Stimulated activated CD4-positive, alpha-beta T cell treated with anti-CD3 and anti-CD28 coated beads, Interleukin-15, amount 100 ng/mL, for 48 hours (primary cell): ENCODE data around the gene CBX7.

ENCODE experiments used
- DNase-seq, 2 donors: peaks; one replicate each; pipeline ENCODE4 v3.0.0-alpha.2; 2020; ENCODE audit warnings: low read depth in 2 of 2

Gene CBX7

DNA sequence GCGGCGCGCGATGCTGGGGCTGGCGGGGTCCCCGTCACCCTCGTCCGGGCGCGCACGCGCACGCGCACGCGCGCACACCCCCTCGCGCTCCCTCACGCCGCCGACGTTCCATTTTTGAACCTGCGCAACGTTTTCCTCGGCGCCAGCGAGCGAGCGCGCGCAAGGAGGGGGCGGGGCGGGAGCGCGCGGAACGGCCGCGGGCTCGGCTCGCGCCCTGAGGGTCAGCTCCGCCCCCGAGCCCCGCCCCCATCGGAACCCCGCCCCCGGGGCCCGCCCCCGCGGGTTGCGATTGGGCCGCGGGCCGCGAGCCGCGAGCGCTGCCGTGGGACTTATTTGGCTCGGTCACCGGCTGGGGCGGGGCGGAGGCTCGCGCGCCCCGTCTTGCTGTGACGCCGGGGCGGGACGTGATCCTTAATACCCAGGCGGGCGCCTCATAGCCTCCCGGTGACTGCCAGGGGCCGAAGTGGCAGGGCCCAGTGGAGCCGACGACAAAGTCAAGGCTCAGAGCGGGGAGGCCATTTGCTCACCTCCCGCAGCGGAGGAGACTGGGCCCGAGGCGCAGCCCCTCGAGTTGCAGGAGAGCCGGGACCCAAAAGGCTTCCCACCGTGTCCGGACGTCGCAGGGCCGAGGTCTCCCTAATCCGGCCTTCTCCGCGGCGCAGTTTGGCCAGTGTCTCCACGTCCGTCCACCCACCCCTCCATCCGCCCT, at the start of gene CBX7:
CBX7 (minus strand) TSS at position 170 of the 709 bp plus-strand sequence. CDS start 236 bp downstream, outside the sequence.
- peak; percentile 72 to 95 for DNase-seq

- DNase-seq = no peak
Observed at GRCh38 chr22:39197578-39197977, 45.1 kb upstream of the CBX7 start.

DNA sequence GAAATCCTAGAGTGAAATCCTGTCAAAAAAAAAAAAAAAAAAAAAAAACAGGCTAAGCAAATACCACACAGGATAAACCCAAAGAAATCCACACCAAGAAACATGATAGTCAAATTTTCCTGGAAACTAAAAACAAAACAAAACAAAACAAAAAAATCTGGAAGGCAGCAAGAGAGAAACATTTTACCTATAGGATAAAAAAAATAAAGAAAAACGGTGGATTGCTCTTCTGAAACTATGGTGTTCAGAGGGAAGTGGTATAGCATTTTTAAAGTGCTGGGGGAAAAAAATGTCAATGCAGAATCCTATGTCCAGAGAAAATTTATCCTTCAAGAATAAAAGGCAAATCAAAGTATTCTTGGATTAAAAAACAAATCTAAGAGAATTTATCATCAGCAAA, 41.6 kb upstream of the CBX7 start:
- DNase-seq = no peak

GRCh38 chr22:39188809-39189208, 36.3 kb upstream of the CBX7 start:
- DNase-seq = no peak

GRCh38 chr22:39185601-39186012, 33.1 kb upstream of the CBX7 start:
- DNase-seq = no peak

DNA sequence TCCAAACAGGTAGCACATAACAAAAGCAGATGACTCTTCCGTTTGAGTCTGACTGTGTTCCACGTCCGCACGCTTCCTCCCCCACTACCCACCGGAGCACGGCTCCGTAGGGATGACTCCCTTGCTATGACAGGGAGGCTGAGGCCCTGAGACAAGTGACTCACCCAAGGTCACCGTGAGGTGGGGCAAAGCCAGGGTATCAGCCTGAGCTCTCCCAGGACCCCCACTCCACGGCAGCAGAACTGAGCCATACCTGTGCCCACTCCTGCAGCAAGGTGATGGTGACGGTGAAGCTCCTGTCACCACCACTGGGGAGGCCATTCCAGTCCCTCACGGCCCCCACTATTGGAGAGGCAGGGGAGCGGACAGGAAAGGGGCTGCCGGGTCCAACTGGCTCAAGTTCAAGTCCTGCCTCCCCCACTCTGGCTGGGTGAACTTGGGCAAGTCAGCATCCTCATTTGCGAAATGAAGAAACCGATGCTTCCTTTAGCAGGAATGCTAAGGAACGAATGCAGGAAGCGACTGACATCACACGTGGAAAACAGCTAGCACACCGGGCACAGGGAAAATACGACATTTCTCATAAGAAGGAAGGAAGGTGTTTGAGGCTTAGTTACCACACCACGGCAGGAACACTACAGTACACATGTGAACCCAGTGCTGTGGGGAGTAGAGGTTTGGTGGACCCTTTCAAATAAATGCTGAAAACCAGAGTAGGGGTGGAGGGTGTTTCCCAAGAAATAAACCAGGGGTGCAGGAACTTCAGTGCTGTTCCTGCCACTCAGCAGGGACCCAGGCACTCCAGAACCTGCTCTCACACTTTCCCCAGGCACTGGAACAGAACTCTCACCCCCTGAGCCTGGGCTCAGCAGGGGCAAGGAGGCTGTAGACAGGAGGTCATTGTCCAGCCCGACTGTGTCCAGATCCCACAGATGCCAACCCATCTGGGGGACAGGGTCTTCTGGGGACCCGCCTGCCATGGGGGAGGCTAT, 32.4 kb upstream of the CBX7 start:
- DNase-seq = no peak

DNA sequence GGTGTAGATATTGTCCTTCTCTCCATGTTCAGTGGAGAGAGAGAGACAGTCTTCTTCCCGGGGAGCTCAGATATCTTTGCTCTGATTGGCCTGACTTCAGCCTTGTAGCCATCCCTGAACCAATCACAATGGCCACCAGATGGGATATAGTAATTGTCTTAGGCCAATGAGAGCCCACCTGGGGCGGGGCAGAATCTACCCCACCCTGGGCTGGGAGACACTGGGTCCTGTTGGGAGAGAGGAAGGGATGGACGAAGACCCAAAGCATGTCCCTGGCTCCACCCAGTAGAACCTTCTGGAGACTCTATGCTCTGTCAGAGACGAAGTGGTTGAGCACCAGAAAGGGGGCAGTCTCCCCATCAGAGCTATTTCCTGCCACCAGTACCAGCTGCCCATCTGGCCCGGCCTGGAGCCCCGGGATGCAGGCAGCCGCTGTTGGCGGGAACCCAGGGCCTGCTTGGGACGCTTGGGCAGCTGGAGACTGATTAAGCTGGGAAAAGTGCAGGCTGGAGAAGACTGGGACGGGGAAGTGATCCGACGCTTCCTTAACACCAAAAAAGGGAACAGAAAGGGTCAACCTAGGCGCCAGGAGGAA, 31.6 kb upstream of the CBX7 start:
- no peak for DNase-seq

DNA sequence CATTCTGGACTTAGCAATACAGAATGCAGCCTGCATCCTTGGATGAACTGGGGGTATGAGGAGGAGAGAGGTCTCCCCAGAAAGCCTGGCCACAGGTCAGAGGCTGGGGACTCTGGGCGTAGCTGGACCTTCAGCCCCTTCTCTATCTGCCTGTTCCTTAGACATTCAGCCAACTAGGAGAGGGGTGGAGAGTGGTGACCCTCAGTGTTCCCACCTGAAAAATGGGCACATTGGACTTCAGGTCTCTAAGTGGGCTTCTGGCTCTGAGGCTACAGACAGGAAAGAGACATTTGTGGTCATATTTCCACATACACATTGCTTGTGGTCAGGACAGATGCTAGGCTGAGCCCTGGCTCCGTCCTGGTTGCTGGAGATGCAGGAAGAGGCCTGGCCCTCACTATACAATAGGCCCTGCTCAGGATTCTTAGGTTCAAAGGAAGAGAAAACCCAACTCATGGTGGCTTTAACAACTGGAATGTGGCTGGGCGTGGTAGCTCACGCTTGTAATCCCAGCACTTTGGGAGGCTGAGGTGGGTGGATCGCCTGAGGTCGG, 30.1 kb upstream of the CBX7 start:
- no peak for DNase-seq

GRCh38 chr22:39181778-39182177, 29.3 kb upstream of the CBX7 start:
- DNase-seq = no peak

GRCh38 chr22:39181356-39181755, 28.9 kb upstream of the CBX7 start:
- no peak for DNase-seq

DNA sequence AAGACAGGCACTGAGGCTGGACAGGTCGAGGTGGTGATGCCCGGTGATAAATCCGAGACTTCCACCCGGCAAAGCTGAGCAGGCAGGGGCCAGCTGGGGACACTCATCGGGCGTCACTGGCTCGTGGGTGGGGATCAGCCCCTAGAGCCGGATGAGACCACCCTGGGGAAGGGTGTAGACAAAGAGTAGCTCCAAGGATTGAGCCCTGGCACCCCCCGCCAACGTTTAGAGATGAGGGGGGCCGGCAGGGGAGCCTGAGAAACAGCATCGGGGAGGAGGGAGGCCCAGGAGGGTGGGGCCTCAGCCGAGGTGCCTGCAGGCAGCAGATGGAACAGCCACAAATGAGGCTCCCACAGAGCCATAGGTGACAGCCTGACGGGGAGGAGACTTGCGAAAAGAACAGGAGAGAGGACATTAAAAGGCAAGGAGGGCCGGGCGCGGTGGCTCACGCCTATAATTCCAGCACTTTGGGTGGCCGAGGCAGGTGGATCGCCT, 27.4 kb upstream of the CBX7 start:
- DNase-seq = no peak

- no peak for DNase-seq
Observed at GRCh38 chr22:39179401-39179827, 26.9 kb upstream of the CBX7 start.

DNA sequence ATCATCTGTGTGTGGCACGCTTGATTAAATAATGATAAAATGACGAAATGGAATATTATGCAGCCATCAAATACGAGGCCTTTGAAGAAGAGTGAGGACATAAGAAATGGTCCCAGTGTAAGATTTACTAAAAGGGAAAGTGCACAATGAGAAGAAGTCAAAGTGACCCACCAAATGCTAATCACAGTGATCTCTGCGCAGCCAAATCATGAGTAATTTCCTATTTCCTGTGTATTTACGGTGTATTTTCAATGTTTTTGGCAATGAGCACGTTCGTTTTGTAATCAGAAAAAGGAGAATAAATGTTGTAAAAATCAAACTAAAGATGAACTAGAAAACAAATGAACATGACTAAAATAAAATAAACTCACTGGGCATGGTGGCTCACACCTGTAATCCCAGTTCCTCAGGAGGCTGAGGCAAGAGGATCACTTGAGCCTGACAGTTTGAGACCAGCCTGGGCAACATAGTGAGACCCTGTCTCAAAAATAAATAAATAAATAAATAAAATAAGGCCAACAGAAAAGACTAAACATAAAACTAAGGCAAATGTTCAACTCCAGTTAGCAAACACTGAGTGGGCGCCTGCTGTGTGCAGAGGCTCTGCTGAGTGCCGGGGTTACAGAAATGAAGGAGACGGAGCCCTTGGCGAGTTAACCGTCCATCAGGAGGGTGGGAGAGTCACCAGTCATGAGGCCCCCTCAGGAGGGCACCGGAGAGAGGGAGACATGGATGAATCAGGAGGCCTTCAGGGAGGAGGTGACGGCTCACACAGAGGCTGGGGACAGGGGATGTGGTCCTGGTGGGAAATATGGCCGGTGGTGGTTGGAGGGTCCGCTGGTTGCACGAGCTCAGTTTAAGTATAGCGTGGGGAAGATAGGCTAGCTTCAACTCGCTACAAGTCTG, 26.0 kb upstream of the CBX7 start:
- DNase-seq = no peak

DNA sequence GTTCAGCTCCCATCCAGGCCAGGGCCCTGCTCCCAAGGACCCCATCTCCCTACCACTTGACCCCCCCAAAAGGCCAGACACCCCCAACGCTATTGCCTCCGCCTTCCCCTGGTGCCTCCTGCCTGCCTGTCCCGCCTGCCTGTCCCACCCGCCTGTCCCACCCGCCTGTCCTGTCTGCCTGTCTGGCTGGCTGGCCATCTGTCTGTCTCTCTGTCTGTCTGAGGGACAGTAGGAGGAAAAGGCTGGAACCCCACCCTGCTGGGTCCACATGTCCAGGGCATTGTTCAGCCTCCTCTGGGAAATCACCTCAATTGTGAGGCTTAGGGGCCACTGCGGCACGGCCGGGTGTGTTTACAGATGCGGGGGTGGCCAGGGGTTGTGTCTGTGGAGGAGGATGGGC, 25.3 kb upstream of the CBX7 start:
- DNase-seq = no peak

DNA sequence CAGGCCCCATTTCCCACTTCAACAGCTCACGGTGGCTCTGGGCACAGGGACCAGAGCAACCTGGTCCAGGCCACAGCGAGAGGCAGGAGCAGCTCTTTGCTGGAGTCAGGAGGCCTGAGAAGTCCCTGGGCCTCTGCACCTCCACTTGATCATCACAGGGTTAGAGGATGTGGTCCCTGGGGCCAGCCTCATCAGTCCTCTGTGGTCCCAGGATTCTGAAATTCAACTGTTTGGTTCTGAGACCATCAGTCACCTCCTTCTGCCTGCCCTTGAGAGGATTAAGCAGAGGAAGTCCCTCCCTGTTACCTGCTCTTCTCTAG, 24.9 kb upstream of the CBX7 start:
- no peak for DNase-seq

GRCh38 chr22:39176714-39177455, 24.4 kb upstream of the CBX7 start:
- no peak for DNase-seq

DNA sequence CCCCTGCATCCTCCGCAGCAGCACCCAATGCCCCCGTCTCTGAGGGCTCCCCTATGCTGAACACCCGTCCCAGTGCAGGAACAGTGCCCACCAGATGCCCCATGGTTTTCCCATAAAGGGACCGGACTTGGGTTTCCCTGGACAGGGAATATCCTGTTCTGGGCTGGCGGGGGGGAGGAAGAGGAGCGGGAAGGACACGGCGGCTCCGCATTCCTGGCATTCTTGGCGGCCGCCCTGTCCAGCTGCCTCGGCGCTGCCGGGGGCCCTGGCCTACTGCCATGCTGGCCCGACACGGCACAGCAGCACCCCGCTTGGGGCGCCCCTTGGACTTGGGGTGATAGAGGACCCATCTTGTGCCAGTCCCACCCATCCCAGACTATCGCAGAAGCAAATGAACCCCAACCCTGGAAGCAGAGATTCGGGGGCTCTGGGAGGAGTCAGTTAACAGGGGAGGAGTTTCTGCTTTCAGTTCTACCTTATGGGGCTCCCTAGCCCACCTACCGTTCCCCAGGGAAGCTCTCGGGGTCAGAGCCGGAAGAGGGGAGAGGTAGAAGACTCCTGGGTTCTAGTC, 23.7 kb upstream of the CBX7 start:
- no peak for DNase-seq

DNA sequence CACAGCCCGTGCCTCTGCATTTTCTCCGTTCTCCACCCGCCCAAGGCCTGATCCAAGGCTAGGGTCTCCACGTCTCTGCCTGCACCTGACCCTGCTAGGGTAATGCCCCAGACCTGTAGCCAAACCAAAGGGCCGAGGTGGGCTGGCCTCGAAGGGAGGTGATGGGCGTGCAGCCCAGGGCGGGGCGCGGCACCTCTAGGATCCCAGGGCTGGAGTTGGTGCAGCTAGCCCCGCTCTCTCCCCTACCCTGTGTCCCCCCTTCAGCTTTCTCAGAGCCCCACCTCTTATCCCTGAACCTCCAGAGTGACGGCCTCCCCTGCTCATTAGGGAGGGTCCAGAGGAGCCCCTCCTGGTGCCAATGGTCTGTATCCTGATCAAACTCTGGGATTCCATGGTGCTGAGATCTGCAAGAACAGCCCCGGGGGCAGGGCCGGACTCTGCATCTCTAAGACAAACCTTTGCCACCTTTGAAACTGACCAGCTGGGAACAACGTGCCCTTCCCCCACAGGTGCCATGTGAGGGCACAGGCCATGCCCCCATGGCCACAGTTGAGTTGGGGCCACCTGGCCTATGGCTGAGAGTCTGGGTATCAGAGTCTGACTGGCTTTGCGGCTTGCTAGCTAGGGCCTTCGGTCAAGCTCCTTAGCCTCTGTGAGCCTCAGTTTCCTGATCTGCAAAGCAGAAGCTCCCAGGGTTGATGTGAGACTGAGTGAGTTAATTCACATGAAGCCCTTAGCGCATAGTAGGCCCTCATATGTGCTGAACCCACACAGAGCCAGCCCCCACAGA, 23.1 kb upstream of the CBX7 start:
- no peak for DNase-seq
